Lung (tissue), 12 donors: ENCODE data around the gene FCN1. TPM values are rescaled to one million over a fixed set of nuclear protein-coding genes. Genes with fewer than 3 reads are reported as not detected.

ENCODE experiments used
- ATAC-seq: fragments of 200-7000 bp; cut with Tn5 transposase; one replicate; pipeline ENCODE4 v1.9.1; 2020; ENCODE audit warnings: moderate number of reproducible peaks; ENCODE audit not compliant: insufficient read depth, low FRiP score
- DNase-seq, 3 donors: peaks; one replicate each; pipeline ENCODE4 v3.0.0-alpha.2; 2013 to 2017
- H3K27ac ChIP-seq, 2 donors: one replicate each; pipeline ENCODE4 v1.5.1; 2013; ENCODE audit warnings: mild to moderate bottlenecking in 2 of 2, moderate library complexity in 2 of 2, control low read depth in 1 of 2, inconsistent platforms in 1 of 2, low read depth in 1 of 2, low read length in 1 of 2
- H3K27me3 ChIP-seq, 3 donors: one replicate each; pipeline ENCODE4 v1.5.1; 2013; ENCODE audit warnings: low read length in 2 of 3; ENCODE audit not compliant: control insufficient read depth in 3 of 3, insufficient read depth in 3 of 3
- H3K36me3 ChIP-seq, 4 donors: one replicate each; pipeline ENCODE4 v1.5.1; 2013; ENCODE audit warnings: low read length in 4 of 4, mild to moderate bottlenecking in 1 of 4, moderate library complexity in 1 of 4; ENCODE audit not compliant: control insufficient read depth in 4 of 4, insufficient read depth in 4 of 4
- H3K4me1 ChIP-seq, 5 donors: one replicate each; pipeline ENCODE4 v1.5.1; 2013; ENCODE audit warnings: low read length in 5 of 5, mild to moderate bottlenecking in 2 of 5, moderate library complexity in 1 of 5; ENCODE audit not compliant: control insufficient read depth in 5 of 5, insufficient read depth in 5 of 5
- H3K4me3 ChIP-seq: one replicate; pipeline ENCODE4 v1.5.1; 2013; ENCODE audit warnings: mild to moderate bottlenecking, control low read depth, moderate library complexity
- H3K9ac ChIP-seq, 2 donors: one replicate each; pipeline ENCODE4 v1.5.1; 2013; ENCODE audit warnings: low read length in 2 of 2, control low read depth in 1 of 2; ENCODE audit not compliant: insufficient read depth in 1 of 2
- H3K9me3 ChIP-seq, 4 donors: one replicate each; pipeline ENCODE4 v1.5.1; 2013; ENCODE audit warnings: low read length in 3 of 4, mild to moderate bottlenecking in 1 of 4, moderate library complexity in 1 of 4; ENCODE audit not compliant: control insufficient read depth in 4 of 4, insufficient read depth in 3 of 4
- CTCF ChIP-seq: IDR thresholded peaks from 2 replicates; pipeline ENCODE4 v1.5.1; 2012; ENCODE audit warnings: mild to moderate bottlenecking; ENCODE audit errors: control extremely low read depth, extremely low read depth
- WGBS, 2 donors: extraction: QIAGEN DNeasy Blood & Tissue Kit; methylation state at CpG; one replicate each; pipeline ENCODE4 v1.1.7; 2013; 5-methylcytosine and 5-hydroxymethylcytosine counted together
- polyA plus RNA-seq, 2 donors: library from polyadenylated mRNA; stranded (reverse); fragments of 200-250 nt; gene quantifications; one replicate each; pipeline ENCODE4 v1.2.1, GENCODE V29; 2013
- total RNA-seq, 2 donors: library from RNA; depleted of rRNA in 1 of 2; stranded (reverse); fragments of >200 nt in 1 of 2; gene quantifications; one replicate each; pipeline ENCODE4 v1.2.1, GENCODE V29; 2014 to 2021
- donor health status: control.
- donor health status: control.
- donor health status: Bipolar disorder and iron deficiency.
- donor health status: healthy.
- donor health status: DM: yes; HTN: yes; CAD: no.

The FCN1 gene
- total and polyA plus RNA-seq, 4 donors: 18.7 to 149 (median 48.2) TPM

- DNase-seq (no peak), ATAC-seq (no peak)
- H3K4me1 ChIP-seq: peaks cover 0 to 16% (median 0%) of the 10 kb centered on the region in 5 donors
- H3K9me3 ChIP-seq: no peaks in the 10 kb centered on the region
- TF ChIP-seq CTCF: no peak
- 94 to 98% methylated on average over 13 of the region's 13 CpGs for WGBS, 2 donors
- no peaks in the 10 kb centered on the region for H3K36me3 ChIP-seq
- no peak overlapping the region for H3K9ac ChIP-seq
- no peak overlapping the region for H3K27ac ChIP-seq
- H3K4me3 ChIP-seq: no peak overlapping the region
- no peaks in the 10 kb centered on the region for H3K27me3 ChIP-seq
These were observed 36.4 kb downstream of the FCN1 start for GRCh38 chr9:134881313-134881670.

- H3K9me3 ChIP-seq: no peaks in the 10 kb centered on the region
- no peak within 1 kb of the TSS for H3K27ac ChIP-seq
- H3K4me1 ChIP-seq: peaks cover 0 to 16% (median 0%) of the 10 kb centered on the region in 5 donors
- WGBS, 2 donors: 65 to 71% methylated on average over 24 to 25 of the region's 25 CpGs
- no peaks in the 10 kb centered on the region for H3K27me3 ChIP-seq
- ATAC-seq (no peak), DNase-seq (no peak)
- no peak within 1 kb of the TSS for H3K4me3 ChIP-seq
- H3K36me3 ChIP-seq: no peaks in the 10 kb centered on the region
- TF ChIP-seq CTCF: no peak
- no peak within 1 kb of the TSS for H3K9ac ChIP-seq
These were observed 37.0 kb downstream of the FCN1 start, which contains the start of gene FCN2 for GRCh38 chr9:134880484-134881312. Gene FCN2, plus strand, starts transcription at chr9:134880810. Its CDS starts 12 bp downstream, at chr9:134880822.

DNA sequence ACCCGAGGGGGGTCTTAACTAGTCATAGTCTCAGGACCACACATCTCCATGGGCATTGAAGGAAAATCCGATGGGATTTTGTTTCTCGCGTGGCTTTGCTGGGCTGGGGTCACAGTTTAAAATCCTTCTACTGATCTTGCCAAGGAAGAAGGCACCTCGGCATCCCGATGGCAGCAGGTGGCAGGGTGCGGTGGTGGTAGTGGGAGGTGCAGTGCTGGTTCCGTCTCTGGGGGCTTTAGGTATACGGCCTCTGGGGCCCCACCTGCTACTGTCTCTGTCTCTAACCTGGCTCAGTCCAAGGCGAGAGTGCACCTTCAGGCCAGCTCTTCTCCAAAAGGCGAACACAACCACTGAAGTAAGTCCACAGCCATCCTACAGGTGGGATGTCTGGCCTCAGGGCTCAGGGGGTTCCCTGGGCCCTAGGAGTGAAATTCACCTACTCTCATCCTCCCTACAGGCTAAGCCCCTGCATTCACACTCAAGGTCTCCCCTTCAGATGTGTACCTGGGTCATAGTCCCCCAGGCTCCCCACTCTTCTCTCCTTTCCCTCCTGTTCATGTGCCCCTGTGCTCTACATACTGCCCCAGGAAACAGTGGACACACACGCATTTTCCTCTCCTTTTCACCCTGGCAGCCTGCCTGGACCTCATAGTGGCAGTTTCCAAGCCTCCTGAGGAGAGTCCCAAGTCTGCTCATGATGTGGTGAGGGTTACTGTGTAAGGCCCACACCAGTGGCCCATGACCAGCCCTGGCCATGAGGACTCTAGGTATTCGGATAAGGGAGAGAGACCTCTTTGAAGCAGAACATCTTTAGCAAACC, 37.8 kb downstream of the FCN1 start:
- no peak for ATAC-seq
- no peak overlapping the region for H3K9ac ChIP-seq
- H3K36me3 ChIP-seq: no peaks in the 10 kb centered on the region
- H3K4me3 ChIP-seq: no peak overlapping the region
- TF ChIP-seq CTCF: no peak
- peaks cover 0 to 14% (median 0%) of the 10 kb centered on the region in 5 donors for H3K4me1 ChIP-seq
- H3K9me3 ChIP-seq: no peaks in the 10 kb centered on the region
- DNase-seq: peak in 1 of 3 donors; percentile 48
- H3K27ac ChIP-seq: no peak overlapping the region
- WGBS, 2 donors: 90 to 93% methylated on average over 13 of the region's 13 CpGs
- H3K27me3 ChIP-seq: no peaks in the 10 kb centered on the region
